DND-41 (cell line): ENCODE results near the gene TAOK3.

Experiments
- CTCF ChIP-seq: IDR thresholded peaks from 2 replicates; pipeline ENCODE4 v1.5.1; 2012; ENCODE audit warnings: borderline replicate concordance, low read length, moderate library complexity, mild to moderate bottlenecking; ENCODE audit not compliant: poor library complexity, severe bottlenecking; ENCODE audit errors: extremely low read depth
- EZH2 ChIP-seq: IDR thresholded peaks from 3 replicates; pipeline ENCODE4 v1.6.1; 2012; ENCODE audit warnings: borderline replicate concordance, low read depth, mild to moderate bottlenecking, moderate library complexity, low read length, inconsistent platforms; ENCODE audit not compliant: severe bottlenecking

GRCh38 chr12:118193958-118194357 lies 178.7 kb downstream of the TAOK3 start:
- TF ChIP-seq CTCF: no peak
- no peak for TF ChIP-seq EZH2
